ENCODE results near the gene CAPNS2. TPM values are rescaled to one million over a fixed set of nuclear protein-coding genes. Genes with fewer than 3 reads are reported as not detected.

CAPNS2 gene
- total RNA-seq, 1 experiment from 2014 or later = 1.8 TPM

DNA sequence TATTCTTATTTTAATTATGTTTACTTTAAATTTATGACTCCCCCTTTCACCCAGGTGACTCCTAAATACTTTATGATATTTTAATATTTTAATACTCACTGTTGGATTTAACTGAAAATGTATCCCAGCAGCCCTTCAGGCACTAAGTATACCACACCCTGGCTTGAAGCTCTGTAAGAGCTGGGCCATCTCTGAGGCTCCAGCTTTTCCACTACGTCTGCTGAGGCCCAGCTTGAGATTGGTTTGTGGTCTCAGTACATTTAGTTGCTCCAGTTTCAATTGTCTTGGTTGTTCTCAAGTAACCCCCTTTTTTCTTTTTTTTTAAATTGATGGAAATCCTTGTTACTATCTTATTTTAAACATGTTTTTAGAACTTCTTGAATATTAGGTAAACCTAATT lies 27.0 kb upstream of the CAPNS2 start:
- peaks cover 7% of the 10 kb centered on the region; the same call in 1 of the 2 replicates for H3F3A ChIP-seq (ENCODE audit: insufficient read depth, low read depth)
- H3K4me1 ChIP-seq (replicated peaks; ENCODE audit: insufficient read depth) = peaks cover 10% of the 10 kb centered on the region; the same call in 1 of the 2 replicates
- no peak overlapping the region for H3K27ac ChIP-seq
- no peaks in the 10 kb centered on the region for H3K27me3 ChIP-seq (ENCODE audit: insufficient read depth, low read depth)
- ChIA-PET POLR2A (ENCODE audit: unreplicated experiment) (no interaction called here), CTCF (no interaction called here)
- no peak overlapping the region for H2AFZ ChIP-seq
- no peaks in the 10 kb centered on the region for H3K9me2 ChIP-seq (ENCODE audit: insufficient read depth)
- TF ChIP-seq, protein P1, sequence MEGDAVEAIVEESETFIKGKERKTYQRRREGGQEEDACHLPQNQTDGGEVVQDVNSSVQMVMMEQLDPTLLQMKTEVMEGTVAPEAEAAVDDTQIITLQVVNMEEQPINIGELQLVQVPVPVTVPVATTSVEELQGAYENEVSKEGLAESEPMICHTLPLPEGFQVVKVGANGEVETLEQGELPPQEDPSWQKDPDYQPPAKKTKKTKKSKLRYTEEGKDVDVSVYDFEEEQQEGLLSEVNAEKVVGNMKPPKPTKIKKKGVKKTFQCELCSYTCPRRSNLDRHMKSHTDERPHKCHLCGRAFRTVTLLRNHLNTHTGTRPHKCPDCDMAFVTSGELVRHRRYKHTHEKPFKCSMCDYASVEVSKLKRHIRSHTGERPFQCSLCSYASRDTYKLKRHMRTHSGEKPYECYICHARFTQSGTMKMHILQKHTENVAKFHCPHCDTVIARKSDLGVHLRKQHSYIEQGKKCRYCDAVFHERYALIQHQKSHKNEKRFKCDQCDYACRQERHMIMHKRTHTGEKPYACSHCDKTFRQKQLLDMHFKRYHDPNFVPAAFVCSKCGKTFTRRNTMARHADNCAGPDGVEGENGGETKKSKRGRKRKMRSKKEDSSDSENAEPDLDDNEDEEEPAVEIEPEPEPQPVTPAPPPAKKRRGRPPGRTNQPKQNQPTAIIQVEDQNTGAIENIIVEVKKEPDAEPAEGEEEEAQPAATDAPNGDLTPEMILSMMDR (conservative IDR thresholded peaks at IDR 0.05) = no peak
- TF ChIP-seq EZH2 (IDR thresholded peaks at IDR 0.05; ENCODE audit: low read depth) = no peak
- H3K79me2 ChIP-seq (ENCODE audit: low read depth) = no peaks in the 10 kb centered on the region
- H3K4me3 ChIP-seq = no peak overlapping the region
- no peak overlapping the region for H3K4me2 ChIP-seq
- H4K20me1 ChIP-seq (ENCODE audit: insufficient read depth) = no peaks in the 10 kb centered on the region
- intact Hi-C loops (cut with micrococcal nuclease; ENCODE audit: unreplicated experiment) = no loop called here
- peaks cover 5% of the 10 kb centered on the region; the same call in 1 of the 2 replicates for H3K36me3 ChIP-seq (ENCODE audit: low read depth)
- no TSS peak for BruUV-seq (replicated peaks)
- no peaks in the 10 kb centered on the region for H3K9me3 ChIP-seq (ENCODE audit: insufficient read depth, low read depth)
- no peak for DNase-seq

DNA sequence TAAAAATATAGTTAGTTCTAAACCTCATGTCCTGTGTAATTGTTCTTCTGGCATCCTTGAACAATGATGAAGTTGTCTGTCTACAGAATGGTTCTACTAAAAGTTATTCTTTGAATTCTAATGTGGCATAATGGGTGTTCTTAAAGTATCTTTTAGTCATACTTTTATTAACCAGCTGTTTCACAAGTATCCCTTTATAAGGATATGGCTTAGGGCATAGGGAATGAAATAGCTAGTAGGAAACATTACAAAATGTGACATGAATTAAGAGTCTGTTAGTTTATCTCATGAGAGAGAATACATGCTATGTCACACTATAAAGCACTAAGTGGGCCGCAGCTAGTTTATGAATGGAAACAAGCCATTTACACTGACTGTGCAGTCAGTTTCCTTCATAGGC lies 26.3 kb upstream of the CAPNS2 start:
- H3F3A ChIP-seq (ENCODE audit: insufficient read depth, low read depth) = peaks cover 7% of the 10 kb centered on the region; the same call in 1 of the 2 replicates
- DNase-seq = no peak
- no peak overlapping the region for H3K27ac ChIP-seq
- intact Hi-C loops (cut with micrococcal nuclease; ENCODE audit: unreplicated experiment) = no loop called here
- no peaks in the 10 kb centered on the region for H3K9me3 ChIP-seq (ENCODE audit: insufficient read depth, low read depth)
- BruUV-seq (replicated peaks) = no TSS peak
- H3K9me2 ChIP-seq (ENCODE audit: insufficient read depth) = no peaks in the 10 kb centered on the region
- no peaks in the 10 kb centered on the region for H4K20me1 ChIP-seq (ENCODE audit: insufficient read depth)
- H3K79me2 ChIP-seq (ENCODE audit: low read depth) = no peaks in the 10 kb centered on the region
- H3K4me1 ChIP-seq (replicated peaks; ENCODE audit: insufficient read depth) = peaks cover 10% of the 10 kb centered on the region; the same call in 1 of the 2 replicates
- no peak overlapping the region for H2AFZ ChIP-seq
- H3K27me3 ChIP-seq (ENCODE audit: insufficient read depth, low read depth) = no peaks in the 10 kb centered on the region
- TF ChIP-seq, protein P1 (conservative IDR thresholded peaks at IDR 0.05) = no peak
- TF ChIP-seq EZH2 (IDR thresholded peaks at IDR 0.05; ENCODE audit: low read depth) = no peak
- no peak overlapping the region for H3K4me2 ChIP-seq
- POLR2A ChIA-PET (ENCODE audit: unreplicated experiment) = interaction anchor here (0.6 kb wide), 1 partner anchor 24 kb away, joined by 4 read pairs; no protein-coding TSS in a partner anchor
- CTCF ChIA-PET = no interaction called here
- H3K4me3 ChIP-seq = no peak overlapping the region
- H3K36me3 ChIP-seq (ENCODE audit: low read depth) = 0 out of 2 replicates have a peak, but pooled peaks cover under 1% of the 10 kb centered on the region

DNA sequence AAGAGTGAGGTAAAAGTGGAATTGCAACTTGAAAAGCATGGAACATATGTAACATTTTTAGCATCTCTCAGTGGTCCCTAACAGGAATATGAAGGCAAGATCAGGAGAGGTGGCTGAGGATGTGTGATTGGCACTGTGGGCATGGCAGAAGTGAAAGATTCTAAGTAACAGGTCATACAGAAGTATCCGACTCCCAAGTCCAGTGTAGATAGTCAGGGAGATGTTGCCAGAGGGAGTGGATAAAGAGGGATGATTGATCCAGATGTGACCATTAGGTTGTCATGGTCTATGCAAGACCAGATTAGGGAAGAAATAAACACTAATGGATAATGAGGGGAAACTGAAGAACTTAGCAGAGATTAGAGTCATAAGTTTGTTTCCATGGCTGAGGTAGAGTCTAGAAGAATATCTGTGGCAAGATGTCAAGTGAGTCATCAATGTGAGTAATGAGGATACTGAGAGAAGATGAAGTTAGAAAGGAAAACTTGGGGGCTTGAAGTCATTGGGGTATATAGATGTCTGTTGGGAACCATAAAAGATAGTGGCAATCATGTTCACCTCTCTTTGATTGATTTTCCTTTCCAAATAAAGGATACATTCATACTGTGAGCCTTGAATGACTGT lies 23.9 kb upstream of the CAPNS2 start:
- BruUV-seq (replicated peaks) = no TSS peak
- DNase-seq = no peak
- no peaks in the 10 kb centered on the region for H4K20me1 ChIP-seq (ENCODE audit: insufficient read depth)
- peaks cover 10% of the 10 kb centered on the region; the same call in 1 of the 2 replicates for H3K4me1 ChIP-seq (replicated peaks; ENCODE audit: insufficient read depth)
- no peaks in the 10 kb centered on the region for H3K79me2 ChIP-seq (ENCODE audit: low read depth)
- no peaks in the 10 kb centered on the region for H3K27me3 ChIP-seq (ENCODE audit: insufficient read depth, low read depth)
- peaks cover 7% of the 10 kb centered on the region; the same call in 1 of the 2 replicates for H3F3A ChIP-seq (ENCODE audit: insufficient read depth, low read depth)
- TF ChIP-seq, protein P1 (conservative IDR thresholded peaks at IDR 0.05) = no peak
- no peak for TF ChIP-seq EZH2 (IDR thresholded peaks at IDR 0.05; ENCODE audit: low read depth)
- H3K27ac ChIP-seq = 0 out of 2 replicates have a peak overlapping the region, but pooled peaks have one; percentile 1
- no peaks in the 10 kb centered on the region for H3K9me2 ChIP-seq (ENCODE audit: insufficient read depth)
- no peaks in the 10 kb centered on the region for H3K9me3 ChIP-seq (ENCODE audit: insufficient read depth, low read depth)
- peak overlapping the region; percentile 1; the same call in 1 of the 2 replicates for H3K4me2 ChIP-seq
- H2AFZ ChIP-seq = no peak overlapping the region
- ChIA-PET POLR2A (ENCODE audit: unreplicated experiment) (no interaction called here), CTCF (no interaction called here)
- intact Hi-C loops (cut with micrococcal nuclease; ENCODE audit: unreplicated experiment) = loop anchor here (1.0 to 2.0 kb wide), 4 partner anchors 48 to 161 kb away; no protein-coding TSS in a partner anchor
- H3K4me3 ChIP-seq = no peak overlapping the region
- H3K36me3 ChIP-seq (ENCODE audit: low read depth) = 0 out of 2 replicates have a peak, but pooled peaks cover 3% of the 10 kb centered on the region

All from PC-9 (cell line).